Esophagus muscularis mucosa (tissue), 4 donors: Measurements from ENCODE around the gene ANKRD11. TPM values are rescaled to one million over a fixed set of nuclear protein-coding genes. Genes with fewer than 3 reads are reported as not detected.
"Not testable (repeated sequence)": the region's sequence is repeated elsewhere in the genome, so short reads cannot be mapped to it uniquely, and the experiment has no call there.

ENCODE experiments used
- DNase-seq: peaks from one replicate; pipeline ENCODE4 v3.0.0-alpha.2; 2017; ENCODE audit errors: extremely low spot score
- H3K27ac ChIP-seq, 4 donors: fragments of 200-600 bp; sonication (generic); replicated peaks in 1 of 4; 1 replicate in 3 of 4; 2 replicates in 1 of 4; pipeline ENCODE4 v1.5.1; 2016 to 2019; ENCODE audit warnings: mild to moderate bottlenecking in 1 of 4
- H3K27me3 ChIP-seq, 4 donors: fragments of 200-600 bp; sonication (generic); one replicate each; pipeline versions ENCODE4 v1.5.1 to v1.6.0; 2016 to 2019
- H3K36me3 ChIP-seq, 4 donors: fragments of 200-600 bp; sonication (generic); one replicate each; pipeline ENCODE4 v1.5.1; 2016 to 2019
- H3K4me1 ChIP-seq, 4 donors: fragments of 200-600 bp; sonication (generic); one replicate each; pipeline ENCODE4 v1.5.1; 2016 to 2019
- H3K4me3 ChIP-seq, 4 donors: fragments of 200-600 bp; sonication (generic); 1 replicate in 2 of 4; 2 replicates in 2 of 4; pipeline ENCODE4 v1.5.1; 2016 to 2019; ENCODE audit warnings: mild to moderate bottlenecking in 4 of 4, moderate library complexity in 1 of 4
- H3K9me3 ChIP-seq, 4 donors: fragments of 200-600 bp; sonication (generic); 1 replicate in 3 of 4; 2 replicates in 1 of 4; pipeline ENCODE4 v1.5.1; 2016 to 2019
- EP300 ChIP-seq: sonication (generic); formaldehyde crosslinking; IDR thresholded peaks from one replicate; pipeline ENCODE4 v1.6.1; 2017; ENCODE audit warnings: antibody characterized with exemption
- POLR2A ChIP-seq: fragments of 450-650 bp; IDR thresholded peaks from one replicate; pipeline ENCODE4 v1.6.1; 2017; ENCODE audit warnings: antibody characterized with exemption, moderate library complexity, mild to moderate bottlenecking, low read depth
- POLR2AphosphoS5 ChIP-seq, 2 donors: sonication (generic); formaldehyde crosslinking; IDR thresholded peaks; one replicate each; pipeline ENCODE4 v1.6.1; 2017; ENCODE audit warnings: antibody characterized with exemption in 2 of 2
- WGBS: methylation state at CpG from one replicate; pipeline ENCODE4 v1.1.5; 2018; 5-methylcytosine and 5-hydroxymethylcytosine counted together
- intact Hi-C: fragments of 100-400 bp; cut with DNase I; formaldehyde crosslinking; loops from one replicate; pipeline ENCODE4 v1.15.1; 2023
- total RNA-seq, 4 donors: library from RNA; depleted of rRNA; stranded (reverse); fragments of >200 nt; gene quantifications; one replicate each; pipeline versions ENCODE4 v1.1.0 to v1.2.1, GENCODE V29; 2016
- TF ChIP-seq, protein P1 (sequence below), 3 experiments: fragments of 200-600 bp in 2 of 3; fragments of 450-650 bp in 1 of 3; sonication (generic) in 2 of 3; IDR thresholded peaks; one replicate each; pipeline ENCODE4 v1.5.1; 2017 to 2019; ENCODE audit warnings: antibody characterized with exemption in 3 of 3, mild to moderate bottlenecking in 2 of 3, moderate library complexity in 1 of 3

The ANKRD11 gene
- total RNA-seq, 4 donors from 2014 or later = 60.8 to 119 (median 105) TPM

DNA sequence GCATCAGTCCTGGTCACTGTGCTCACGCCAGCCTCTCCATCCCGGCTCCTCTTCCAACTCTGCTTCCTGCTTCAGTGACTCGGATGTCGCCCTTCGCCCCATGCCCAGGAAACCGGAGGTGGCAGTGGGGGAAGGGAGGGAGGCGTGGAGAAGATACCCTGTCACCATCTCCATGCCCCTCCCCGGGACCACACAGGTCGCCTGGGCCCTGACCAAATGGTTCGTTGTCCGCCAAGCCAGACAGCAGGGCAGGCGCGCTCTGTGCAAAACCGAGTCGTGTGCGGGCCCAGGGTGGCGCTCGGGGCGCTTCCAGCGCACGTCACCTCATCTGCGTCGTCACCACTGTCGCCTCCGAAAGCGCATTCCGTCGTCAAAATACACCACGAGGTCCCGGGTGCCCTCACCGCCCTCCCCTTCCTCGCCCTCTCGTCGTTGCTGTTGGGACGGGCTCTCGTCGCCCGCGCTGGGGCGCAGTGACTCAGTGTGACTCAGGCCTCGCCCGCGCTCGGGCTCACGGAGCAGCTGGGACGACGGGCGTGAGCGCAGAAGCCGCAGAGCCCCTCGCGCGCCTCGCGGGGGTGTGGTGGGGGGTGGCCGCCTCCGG is 233.6 kb downstream of the ANKRD11 start:
- H3K36me3 ChIP-seq = no peaks in the 10 kb centered on the region
- TF ChIP-seq POLR2AphosphoS5 (IDR thresholded peaks at IDR 0.05) = peak; percentile 13 to 58
- TF ChIP-seq, protein P1, sequence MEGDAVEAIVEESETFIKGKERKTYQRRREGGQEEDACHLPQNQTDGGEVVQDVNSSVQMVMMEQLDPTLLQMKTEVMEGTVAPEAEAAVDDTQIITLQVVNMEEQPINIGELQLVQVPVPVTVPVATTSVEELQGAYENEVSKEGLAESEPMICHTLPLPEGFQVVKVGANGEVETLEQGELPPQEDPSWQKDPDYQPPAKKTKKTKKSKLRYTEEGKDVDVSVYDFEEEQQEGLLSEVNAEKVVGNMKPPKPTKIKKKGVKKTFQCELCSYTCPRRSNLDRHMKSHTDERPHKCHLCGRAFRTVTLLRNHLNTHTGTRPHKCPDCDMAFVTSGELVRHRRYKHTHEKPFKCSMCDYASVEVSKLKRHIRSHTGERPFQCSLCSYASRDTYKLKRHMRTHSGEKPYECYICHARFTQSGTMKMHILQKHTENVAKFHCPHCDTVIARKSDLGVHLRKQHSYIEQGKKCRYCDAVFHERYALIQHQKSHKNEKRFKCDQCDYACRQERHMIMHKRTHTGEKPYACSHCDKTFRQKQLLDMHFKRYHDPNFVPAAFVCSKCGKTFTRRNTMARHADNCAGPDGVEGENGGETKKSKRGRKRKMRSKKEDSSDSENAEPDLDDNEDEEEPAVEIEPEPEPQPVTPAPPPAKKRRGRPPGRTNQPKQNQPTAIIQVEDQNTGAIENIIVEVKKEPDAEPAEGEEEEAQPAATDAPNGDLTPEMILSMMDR (IDR thresholded peaks at IDR 0.05) = no peak
- no peak for TF ChIP-seq EP300
- intact Hi-C loops = no loop called here
- H3K27ac ChIP-seq = no peak overlapping the region
- H3K4me1 ChIP-seq = peaks cover 9 to 16% (median 15%) of the 10 kb centered on the region in 4 donors
- WGBS = 36% methylated on average over 7 of the region's 57 CpGs
- H3K27me3 ChIP-seq = peaks cover 0 to 37% (median 12%) of the 10 kb centered on the region in 4 donors
- peak overlapping the region; percentile 39 to 61 (median 48) for H3K4me3 ChIP-seq
- DNase-seq = no peak
- H3K9me3 ChIP-seq = no peaks in the 10 kb centered on the region

DNA sequence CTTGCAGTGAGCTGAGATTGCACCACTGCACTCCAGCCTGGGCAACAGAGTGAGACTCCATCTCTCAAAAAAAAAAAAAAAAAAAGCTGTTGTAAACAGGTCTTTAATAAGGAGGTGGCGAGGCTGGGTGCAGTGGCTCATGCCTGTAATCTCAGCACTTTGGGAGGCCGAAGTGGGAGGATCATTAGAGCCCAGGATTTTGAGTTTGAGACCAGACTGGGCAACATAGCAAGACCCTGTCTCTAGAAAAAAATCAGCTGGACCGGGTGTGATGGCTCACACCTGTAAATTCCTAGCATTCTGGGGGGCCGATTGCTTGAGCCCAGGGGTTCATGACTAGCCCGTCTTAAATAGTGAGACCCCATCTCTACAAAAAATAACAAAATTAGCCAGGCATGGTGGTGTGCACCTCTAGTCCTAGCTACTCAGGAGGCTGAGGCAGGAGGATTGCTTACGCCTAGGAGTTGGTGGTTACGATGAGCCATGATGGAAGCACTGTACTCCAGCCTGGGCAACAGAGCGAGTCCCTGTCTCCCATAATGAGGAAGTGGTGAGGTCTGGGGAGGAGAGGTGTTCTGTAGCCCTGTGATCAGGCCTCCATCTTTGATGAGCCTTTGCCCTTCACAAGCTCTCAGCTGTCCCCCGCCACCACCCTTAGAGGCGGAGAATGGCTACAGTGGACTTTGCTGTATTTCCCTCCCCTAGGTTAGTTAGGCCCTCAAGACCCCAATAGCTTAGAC is 236.6 kb downstream of the ANKRD11 start:
- Histone ChIP-seq H3K4me3 (no peak overlapping the region), H3K36me3 (no peaks in the 10 kb centered on the region), H3K9me3 (no peaks in the 10 kb centered on the region), H3K27me3 (peaks cover 0 to 26% (median 12%) of the 10 kb centered on the region in 4 donors), H3K4me1 (peaks cover 9 to 16% (median 15%) of the 10 kb centered on the region in 4 donors), H3K27ac (no peak overlapping the region)
- intact Hi-C loops = no loop called here
- WGBS = 96% methylated on average over 10 of the region's 10 CpGs
- no peak for TF ChIP-seq POLR2AphosphoS5 (IDR thresholded peaks at IDR 0.05)
- TF ChIP-seq, protein P1 (IDR thresholded peaks at IDR 0.05) = no peak
- no peak for TF ChIP-seq POLR2A
- no peak for DNase-seq

DNA sequence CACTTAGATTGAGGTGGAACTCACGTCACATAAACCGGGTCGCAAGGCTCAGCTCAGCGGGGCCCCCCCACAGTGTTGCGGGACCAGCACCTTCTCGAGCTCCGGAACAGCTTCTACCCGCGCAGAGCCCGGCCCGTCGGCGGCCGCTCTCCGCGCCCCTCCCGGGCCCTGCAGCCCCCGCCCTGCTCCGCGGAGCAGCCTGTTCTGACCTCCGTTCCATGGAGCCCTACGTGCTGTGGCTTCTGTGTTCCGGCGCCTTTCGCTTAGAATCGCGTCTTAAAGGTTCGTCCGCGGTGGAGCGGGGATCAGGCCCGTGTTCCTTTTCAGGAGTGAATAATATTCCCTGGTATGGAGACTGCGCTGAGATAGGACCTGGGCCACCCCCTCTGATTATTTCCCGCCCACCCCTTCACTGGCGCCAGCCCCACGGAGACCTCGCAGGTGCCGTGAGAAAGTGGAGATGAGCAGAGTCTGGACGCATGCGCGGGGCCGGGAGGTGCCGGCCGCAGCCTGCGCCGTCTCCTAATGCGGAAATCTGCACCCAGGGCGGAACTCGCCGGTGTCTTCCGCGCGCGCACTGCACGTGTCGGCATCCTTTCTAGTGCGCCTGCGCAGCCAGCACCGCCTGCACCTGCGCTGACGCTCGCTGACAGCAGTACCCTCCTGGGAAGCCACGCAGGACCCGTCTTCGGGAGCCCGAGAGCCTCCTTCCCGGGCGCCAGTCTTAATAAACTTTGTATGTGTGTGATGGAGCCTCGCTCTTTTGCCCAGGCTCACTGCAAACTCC is 242.0 kb downstream of the ANKRD11 start:
- Histone ChIP-seq H3K4me1 (peaks cover 9 to 21% (median 19%) of the 10 kb centered on the region in 4 donors), H3K4me3 (peak overlapping the region; percentile 55 to 76 (median 62)), H3K27me3 (no peaks in the 10 kb centered on the region), H3K9me3 (no peaks in the 10 kb centered on the region), H3K36me3 (no peaks in the 10 kb centered on the region), H3K27ac (no peak overlapping the region)
- intact Hi-C loops = loop anchor here (10.0 kb wide), 1 partner anchor 46 kb away; no protein-coding TSS in a partner anchor
- DNase-seq = no peak
- TF ChIP-seq POLR2AphosphoS5 (IDR thresholded peaks at IDR 0.05) (no peak), EP300 (no peak), POLR2A (no peak)
- TF ChIP-seq, protein P1 (IDR thresholded peaks at IDR 0.05) = no peak
- 40% methylated on average over 14 of the region's 69 CpGs for WGBS

DNA sequence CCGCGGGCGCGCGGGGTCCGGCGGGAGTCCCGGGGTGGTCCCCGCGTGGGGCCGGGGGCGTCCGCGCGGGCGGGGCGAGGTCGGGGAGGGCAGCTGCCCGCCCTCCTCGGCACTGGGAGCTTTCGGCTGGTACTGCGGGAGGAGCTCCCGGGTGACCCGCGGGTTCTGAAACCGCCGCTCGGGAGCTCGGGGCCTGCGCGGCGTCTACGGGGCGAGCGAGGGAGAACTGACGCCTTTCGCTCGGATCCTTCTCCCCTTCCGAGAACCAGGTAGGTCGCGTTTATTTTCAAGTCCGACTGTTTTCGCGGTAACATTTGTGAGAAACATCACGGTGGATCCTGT is 242.7 kb downstream of the ANKRD11 start:
- H3K4me3 ChIP-seq = peak overlapping the region; percentile 55 to 76 (median 62)
- intact Hi-C loops = loop anchor here (10.0 kb wide), 1 partner anchor 47 kb away; no protein-coding TSS in a partner anchor
- not testable (repeated sequence) for DNase-seq, H3K27me3 ChIP-seq, H3K9me3 ChIP-seq, H3K36me3 ChIP-seq
- peaks cover 9 to 21% (median 19%) of the 10 kb centered on the region in 4 donors for H3K4me1 ChIP-seq
- H3K27ac ChIP-seq = peak overlapping the region in 2 of 4 donors; percentile 47 to 54
- WGBS = no CpG with 5 or more reads among the region's 45 CpGs
